ENCODE data around the gene SCTR. TPM values are rescaled to one million over a fixed set of nuclear protein-coding genes. Genes with fewer than 3 reads are reported as not detected.

The SCTR gene
- total and polyA plus RNA-seq, 2 of the 13 experiments (the other 11 are each of a cell fraction or from before 2014, with no cell fraction given): not detected

GRCh38 chr2:119481501-119482455 lies 42.5 kb downstream of the SCTR start:
- Histone ChIP-seq H3K4me3 (replicated peaks in 1 of 3; ENCODE audit: insufficient read depth in 1 of 3, low read depth in 2 of 3, low read length in 3 of 3) (no peak overlapping the region), H3K9ac (ENCODE audit: insufficient read depth, low read depth, low read length) (no peak overlapping the region), H2AFZ (ENCODE audit: low read length) (no peak overlapping the region), H3K9me3 (ENCODE audit: low read length) (no peaks in the 10 kb centered on the region), H3K4me2 (ENCODE audit: low read depth, low read length) (peak overlapping the region; percentile 14; the same call in 1 of the 2 replicates), H3K79me2 (ENCODE audit: insufficient read depth, low read length) (no peaks in the 10 kb centered on the region), H3K4me1 (ENCODE audit: insufficient read depth, low read length) (peaks cover 56% of the 10 kb centered on the region), H3K27me3 (ENCODE audit: control insufficient read depth in 1 of 2, insufficient read depth in 2 of 2, low read length in 2 of 2) (peaks cover 0 to 82% of the 10 kb centered on the region in 2 experiments; a peak in 4 of 5 replicates), H3K27ac (ENCODE audit: extremely low read length, insufficient read depth, low read length) (no peak overlapping the region), H4K20me1 (ENCODE audit: insufficient read depth, low read length) (no peaks in the 10 kb centered on the region), H3K36me3 (replicated peaks in 1 of 2; ENCODE audit: control insufficient read depth in 1 of 2, insufficient read depth in 2 of 2, low read length in 2 of 2) (no peaks in the 10 kb centered on the region)
- intact Hi-C loops (cut with micrococcal nuclease; ENCODE audit: unreplicated experiment) (no loop called here), in situ Hi-C loops (cut with HindIII; ENCODE audit: extremely low pct_ligation_motif_present, low pct_unique_long_range_greater_than_20kb) (loop anchor here (5.0 kb wide), 1 partner anchor 259 kb away; the partner anchor contains the start of gene STEAP3)
- FAIRE-seq (no peak), ATAC-seq (no peak), DNase-seq (ENCODE audit: low spot score) (no peak)
- BruUV-seq (replicated peaks): no TSS peak
- ChIA-PET POLR2A (interaction anchor here (1.4 kb wide), 1 partner anchor 115 kb away, joined by 7 read pairs; the partner anchor contains the start of genes C2orf76 and DBI), CTCF (ENCODE audit: low intra/inter-chr PET ratio, low total read pairs) (no interaction called here)
- 33% methylated on average over 11 of the region's 16 CpGs for WGBS (ENCODE audit: low lambda C conversion rate)
- TF ChIP-seq PITX1 (CRISPR knock-in tag; IDR thresholded peaks at IDR 0.05): no peak
- TF ChIP-seq ZSCAN30 (CRISPR knock-in tag; IDR thresholded peaks at IDR 0.05): no peak
- TF ChIP-seq, protein P1, sequence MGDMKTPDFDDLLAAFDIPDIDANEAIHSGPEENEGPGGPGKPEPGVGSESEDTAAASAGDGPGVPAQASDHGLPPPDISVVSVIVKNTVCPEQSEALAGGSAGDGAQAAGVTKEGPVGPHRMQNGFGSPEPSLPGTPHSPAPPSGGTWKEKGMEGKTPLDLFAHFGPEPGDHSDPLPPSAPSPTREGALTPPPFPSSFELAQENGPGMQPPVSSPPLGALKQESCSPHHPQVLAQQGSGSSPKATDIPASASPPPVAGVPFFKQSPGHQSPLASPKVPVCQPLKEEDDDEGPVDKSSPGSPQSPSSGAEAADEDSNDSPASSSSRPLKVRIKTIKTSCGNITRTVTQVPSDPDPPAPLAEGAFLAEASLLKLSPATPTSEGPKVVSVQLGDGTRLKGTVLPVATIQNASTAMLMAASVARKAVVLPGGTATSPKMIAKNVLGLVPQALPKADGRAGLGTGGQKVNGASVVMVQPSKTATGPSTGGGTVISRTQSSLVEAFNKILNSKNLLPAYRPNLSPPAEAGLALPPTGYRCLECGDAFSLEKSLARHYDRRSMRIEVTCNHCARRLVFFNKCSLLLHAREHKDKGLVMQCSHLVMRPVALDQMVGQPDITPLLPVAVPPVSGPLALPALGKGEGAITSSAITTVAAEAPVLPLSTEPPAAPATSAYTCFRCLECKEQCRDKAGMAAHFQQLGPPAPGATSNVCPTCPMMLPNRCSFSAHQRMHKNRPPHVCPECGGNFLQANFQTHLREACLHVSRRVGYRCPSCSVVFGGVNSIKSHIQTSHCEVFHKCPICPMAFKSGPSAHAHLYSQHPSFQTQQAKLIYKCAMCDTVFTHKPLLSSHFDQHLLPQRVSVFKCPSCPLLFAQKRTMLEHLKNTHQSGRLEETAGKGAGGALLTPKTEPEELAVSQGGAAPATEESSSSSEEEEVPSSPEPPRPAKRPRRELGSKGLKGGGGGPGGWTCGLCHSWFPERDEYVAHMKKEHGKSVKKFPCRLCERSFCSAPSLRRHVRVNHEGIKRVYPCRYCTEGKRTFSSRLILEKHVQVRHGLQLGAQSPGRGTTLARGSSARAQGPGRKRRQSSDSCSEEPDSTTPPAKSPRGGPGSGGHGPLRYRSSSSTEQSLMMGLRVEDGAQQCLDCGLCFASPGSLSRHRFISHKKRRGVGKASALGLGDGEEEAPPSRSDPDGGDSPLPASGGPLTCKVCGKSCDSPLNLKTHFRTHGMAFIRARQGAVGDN (CRISPR knock-in tag; IDR thresholded peaks at IDR 0.05): peak; percentile 6; the same call in 1 of the 2 replicates
- TF ChIP-seq ARNT2 (CRISPR knock-in tag; IDR thresholded peaks at IDR 0.05; ENCODE audit: low read depth): 0 out of 2 replicates have a peak, but pooled peaks have one; percentile 15
- TF ChIP-seq, protein P2, sequence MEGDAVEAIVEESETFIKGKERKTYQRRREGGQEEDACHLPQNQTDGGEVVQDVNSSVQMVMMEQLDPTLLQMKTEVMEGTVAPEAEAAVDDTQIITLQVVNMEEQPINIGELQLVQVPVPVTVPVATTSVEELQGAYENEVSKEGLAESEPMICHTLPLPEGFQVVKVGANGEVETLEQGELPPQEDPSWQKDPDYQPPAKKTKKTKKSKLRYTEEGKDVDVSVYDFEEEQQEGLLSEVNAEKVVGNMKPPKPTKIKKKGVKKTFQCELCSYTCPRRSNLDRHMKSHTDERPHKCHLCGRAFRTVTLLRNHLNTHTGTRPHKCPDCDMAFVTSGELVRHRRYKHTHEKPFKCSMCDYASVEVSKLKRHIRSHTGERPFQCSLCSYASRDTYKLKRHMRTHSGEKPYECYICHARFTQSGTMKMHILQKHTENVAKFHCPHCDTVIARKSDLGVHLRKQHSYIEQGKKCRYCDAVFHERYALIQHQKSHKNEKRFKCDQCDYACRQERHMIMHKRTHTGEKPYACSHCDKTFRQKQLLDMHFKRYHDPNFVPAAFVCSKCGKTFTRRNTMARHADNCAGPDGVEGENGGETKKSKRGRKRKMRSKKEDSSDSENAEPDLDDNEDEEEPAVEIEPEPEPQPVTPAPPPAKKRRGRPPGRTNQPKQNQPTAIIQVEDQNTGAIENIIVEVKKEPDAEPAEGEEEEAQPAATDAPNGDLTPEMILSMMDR (CRISPR knock-in tag; IDR thresholded peaks at IDR 0.05): peak; percentile 31; the same call in 1 of the 2 replicates
